ENCODE measurements around the gene GABRB2. TPM values are rescaled to one million over a fixed set of nuclear protein-coding genes. Genes with fewer than 3 reads are reported as not detected.

Gene GABRB2
- total and polyA plus RNA-seq, 2 of the 13 experiments (the other 11 are each of a cell fraction or from before 2014, with no cell fraction given), result 0.01 TPM; not detected in 1

- no peak overlapping the region for H3K4me3 ChIP-seq (replicated peaks in 1 of 3; ENCODE audit: insufficient read depth in 1 of 3, low read depth in 2 of 3, low read length in 3 of 3)
- no peak overlapping the region for H3K4me2 ChIP-seq (ENCODE audit: low read depth, low read length)
- no peaks in the 10 kb centered on the region for H4K20me1 ChIP-seq (ENCODE audit: insufficient read depth, low read length)
- no peaks in the 10 kb centered on the region for H3K27me3 ChIP-seq (ENCODE audit: control insufficient read depth in 1 of 2, insufficient read depth in 2 of 2, low read length in 2 of 2)
- no peaks in the 10 kb centered on the region for H3K4me1 ChIP-seq (ENCODE audit: insufficient read depth, low read length)
- FAIRE-seq, result no peak
- no peaks in the 10 kb centered on the region for H3K79me2 ChIP-seq (ENCODE audit: insufficient read depth, low read length)
- WGBS (ENCODE audit: low lambda C conversion rate), result 6% methylated on average over 2 of the region's 2 CpGs
- ChIA-PET POLR2A (no interaction called here), CTCF (ENCODE audit: low intra/inter-chr PET ratio, low total read pairs) (no interaction called here)
- TF ChIP-seq ZNF777 (CRISPR knock-in tag; IDR thresholded peaks at IDR 0.05), result no peak
- no peak for TF ChIP-seq ZFYVE20 (CRISPR knock-in tag; IDR thresholded peaks at IDR 0.05; ENCODE audit: borderline replicate concordance, low read depth)
- TF ChIP-seq SRF (IDR thresholded peaks at IDR 0.05; ENCODE audit: low read depth, low read length), result no peak
- TF ChIP-seq DMAP1 (CRISPR knock-in tag; IDR thresholded peaks at IDR 0.05), result no peak
- no peak for TF ChIP-seq IKZF4 (CRISPR knock-in tag; IDR thresholded peaks at IDR 0.05; ENCODE audit: borderline replicate concordance, low read depth, not compliant biosample characterization)
- no peak for TF ChIP-seq LCORL (IDR thresholded peaks at IDR 0.05)
- no peak for TF ChIP-seq LCORL (CRISPR knock-in tag; IDR thresholded peaks at IDR 0.05)
- TF ChIP-seq ZNF547 (CRISPR knock-in tag; IDR thresholded peaks at IDR 0.05), result no peak
- no peak for TF ChIP-seq FOXM1 (CRISPR knock-in tag; IDR thresholded peaks at IDR 0.05)
- TF ChIP-seq MED1 (CRISPR knock-in tag; IDR thresholded peaks at IDR 0.05), result no peak
- no peak for TF ChIP-seq THAP11 (CRISPR knock-in tag; IDR thresholded peaks at IDR 0.05)
- TF ChIP-seq FOXA1 (IDR thresholded peaks at IDR 0.05), result no peak
- TF ChIP-seq FOXA1 (CRISPR knock-in tag; IDR thresholded peaks at IDR 0.05), result no peak
- no peak for TF ChIP-seq PTBP1 (IDR thresholded peaks at IDR 0.05; ENCODE audit: low read depth, low read length, poor library complexity, severe bottlenecking)
- no peak for TF ChIP-seq ZFP36L1 (CRISPR knock-in tag; IDR thresholded peaks at IDR 0.05)
- no peak for TF ChIP-seq ATAD3A (CRISPR knock-in tag; IDR thresholded peaks at IDR 0.05)
- no peak for TF ChIP-seq NFRKB (IDR thresholded peaks at IDR 0.05)
- no peak for TF ChIP-seq ZNF12 (CRISPR knock-in tag; IDR thresholded peaks at IDR 0.05)
- H2AFZ ChIP-seq (ENCODE audit: low read length), result no peak overlapping the region
- H3K9me3 ChIP-seq (ENCODE audit: low read length), result no peaks in the 10 kb centered on the region
- in situ Hi-C loops (cut with HindIII; ENCODE audit: extremely low pct_ligation_motif_present, low pct_unique_long_range_greater_than_20kb), result no loop called here
- H3K9ac ChIP-seq (ENCODE audit: insufficient read depth, low read depth, low read length), result no peak overlapping the region
- H3K27ac ChIP-seq (ENCODE audit: extremely low read length, insufficient read depth, low read length), result no peak overlapping the region
- intact Hi-C loops (cut with micrococcal nuclease; ENCODE audit: unreplicated experiment), result no loop called here
- no peaks in the 10 kb centered on the region for H3K36me3 ChIP-seq (replicated peaks in 1 of 2; ENCODE audit: control insufficient read depth in 1 of 2, insufficient read depth in 2 of 2, low read length in 2 of 2)
- BruUV-seq (replicated peaks), result no TSS peak
- no peak for ATAC-seq
- no peak for DNase-seq (ENCODE audit: low spot score)
These were observed 202.3 kb downstream of the GABRB2 start for GRCh38 chr5:161344234-161344633.
